C4-2B (cell line): ENCODE data around the gene USP6NL.

Experiments used
- H3K27ac ChIP-seq: fragments of 450-650 bp; 2 replicates; pipeline ENCODE4 v1.5.1; 2017
- CTCF ChIP-seq: fragments of 450-650 bp; conservative IDR thresholded peaks from 2 replicates; pipeline ENCODE4 v1.5.1; 2017; ENCODE audit warnings: mild to moderate bottlenecking
- ZFX ChIP-seq: fragments of 450-650 bp; IDR thresholded peaks from 2 replicates; pipeline ENCODE4 v1.6.1; 2017

USP6NL gene

GRCh38 chr10:11527068-11527467 is 84.4 kb downstream of the USP6NL start:
- TF ChIP-seq ZFX = no peak
- no peak overlapping the region for H3K27ac ChIP-seq

GRCh38 chr10:11525503-11525902 is 85.9 kb downstream of the USP6NL start:
- no peak for TF ChIP-seq CTCF
- no peak for TF ChIP-seq ZFX
- H3K27ac ChIP-seq = no peak overlapping the region

GRCh38 chr10:11522821-11523245 is 88.6 kb downstream of the USP6NL start:
- TF ChIP-seq CTCF (no peak), ZFX (no peak)

GRCh38 chr10:11521860-11522259 is 89.6 kb downstream of the USP6NL start:
- TF ChIP-seq ZFX (no peak), CTCF (no peak)
- H3K27ac ChIP-seq = no peak overlapping the region

More at GRCh38 chr10:11522821-11523245, 88.6 kb downstream of the USP6NL start:
- no peak overlapping the region for H3K27ac ChIP-seq

- TF ChIP-seq ZFX = no peak
- TF ChIP-seq CTCF = no peak
- no peak overlapping the region for H3K27ac ChIP-seq
These were observed 90.6 kb downstream of the USP6NL start for GRCh38 chr10:11520892-11521291.

GRCh38 chr10:11517150-11517549 is 94.3 kb downstream of the USP6NL start:
- TF ChIP-seq CTCF = no peak
- TF ChIP-seq ZFX = no peak
- no peak overlapping the region for H3K27ac ChIP-seq

- TF ChIP-seq CTCF = no peak
- TF ChIP-seq ZFX = no peak
- no peak overlapping the region for H3K27ac ChIP-seq
These were observed 95.1 kb downstream of the USP6NL start for GRCh38 chr10:11516431-11516746.

GRCh38 chr10:11515596-11516430 is 95.6 kb downstream of the USP6NL start:
- TF ChIP-seq ZFX (no peak), CTCF (peak; percentile 85)

More at GRCh38 chr10:11515596-11516430, 95.6 kb downstream of the USP6NL start:
- no peak overlapping the region for H3K27ac ChIP-seq
